NCI-H748 treated with DMSO at 0.1 percent for 48 hours (cell line): ENCODE measurements around the gene BAHCC1.

Source experiments
- DNase-seq: peaks from one replicate; lab custom pipeline; 2025; lab: John Stamatoyannopoulos, UW

Gene BAHCC1

GRCh38 chr17:81427173-81428120 lies 32.2 kb downstream of the BAHCC1 start:
- no peak for DNase-seq

GRCh38 chr17:81428121-81428515 lies 32.9 kb downstream of the BAHCC1 start:
- no peak for DNase-seq

- no peak for DNase-seq
Measured at GRCh38 chr17:81428516-81428915, 33.3 kb downstream of the BAHCC1 start.

GRCh38 chr17:81428948-81429774 lies 33.9 kb downstream of the BAHCC1 start:
- DNase-seq = no peak

- DNase-seq = no peak
Measured at GRCh38 chr17:81429821-81430551, 34.7 kb downstream of the BAHCC1 start.

GRCh38 chr17:81431545-81432482 lies 36.6 kb downstream of the BAHCC1 start:
- no peak for DNase-seq

- no peak for DNase-seq
Measured at GRCh38 chr17:81432941-81433340, 37.7 kb downstream of the BAHCC1 start.

GRCh38 chr17:81433656-81434055 lies 38.4 kb downstream of the BAHCC1 start:
- DNase-seq = no peak

GRCh38 chr17:81434072-81434471 lies 38.8 kb downstream of the BAHCC1 start:
- DNase-seq = no peak

- DNase-seq = no peak
Measured at GRCh38 chr17:81434681-81435417, 39.6 kb downstream of the BAHCC1 start.

- no peak for DNase-seq
Measured at GRCh38 chr17:81435652-81436293, 40.5 kb downstream of the BAHCC1 start.

- DNase-seq = no peak
Measured at GRCh38 chr17:81436294-81436849, 41.1 kb downstream of the BAHCC1 start.

GRCh38 chr17:81437191-81437651 lies 42.0 kb downstream of the BAHCC1 start:
- DNase-seq = no peak

GRCh38 chr17:81438007-81438659 lies 42.9 kb downstream of the BAHCC1 start:
- no peak for DNase-seq

- DNase-seq = no peak
Measured at GRCh38 chr17:81438688-81439087, 43.4 kb downstream of the BAHCC1 start.

- no peak for DNase-seq
Measured at GRCh38 chr17:81440051-81440471, 44.8 kb downstream of the BAHCC1 start.

GRCh38 chr17:81440511-81441244 lies 45.4 kb downstream of the BAHCC1 start:
- DNase-seq = no peak

- no peak for DNase-seq
Measured at GRCh38 chr17:81442791-81443190, 47.5 kb downstream of the BAHCC1 start.
